Suprapubic skin (tissue), 4 donors: Measurements from ENCODE around the gene STX8. TPM values are rescaled to one million over a fixed set of nuclear protein-coding genes. Genes with fewer than 3 reads are reported as not detected.

ENCODE experiments used
- DNase-seq, 2 donors: peaks; one replicate each; pipeline ENCODE4 v3.0.0-alpha.2; 2019; ENCODE audit warnings: low spot score in 2 of 2
- H3K27ac ChIP-seq: fragments of 200-600 bp; sonication (generic); one replicate; pipeline ENCODE4 v1.5.1; 2019
- H3K27me3 ChIP-seq: fragments of 200-600 bp; sonication (generic); one replicate; pipeline ENCODE4 v1.5.1; 2019
- H3K36me3 ChIP-seq: fragments of 200-600 bp; sonication (generic); one replicate; pipeline ENCODE4 v1.5.1; 2019
- H3K4me1 ChIP-seq: fragments of 200-600 bp; sonication (generic); one replicate; pipeline ENCODE4 v1.5.1; 2019
- H3K4me3 ChIP-seq: fragments of 200-600 bp; sonication (generic); one replicate; pipeline ENCODE4 v1.5.1; 2019; ENCODE audit warnings: mild to moderate bottlenecking
- H3K9me3 ChIP-seq: fragments of 200-600 bp; sonication (generic); one replicate; pipeline ENCODE4 v1.5.1; 2019
- EP300 ChIP-seq: sonication (generic); formaldehyde crosslinking; IDR thresholded peaks from one replicate; pipeline ENCODE4 v1.6.1; 2017; ENCODE audit warnings: antibody characterized with exemption
- POLR2A ChIP-seq, 2 donors: fragments of 450-650 bp; IDR thresholded peaks; one replicate each; pipeline ENCODE4 v1.6.1; 2017; ENCODE audit warnings: antibody characterized with exemption in 2 of 2, mild to moderate bottlenecking in 2 of 2, moderate library complexity in 2 of 2
- POLR2AphosphoS5 ChIP-seq, 3 donors: sonication (generic); formaldehyde crosslinking; IDR thresholded peaks; one replicate each; pipeline ENCODE4 v1.6.1; 2017; ENCODE audit warnings: antibody characterized with exemption in 3 of 3
- WGBS: methylation state at CpG from one replicate; pipeline ENCODE4 v1.1.5; 2018; 5-methylcytosine and 5-hydroxymethylcytosine counted together
- total RNA-seq, 4 donors: library from RNA; depleted of rRNA; stranded (reverse); fragments of >200 nt; gene quantifications; one replicate each; pipeline ENCODE4 v1.1.0, GENCODE V29; 2016
- TF ChIP-seq, protein P1 (sequence below), 2 donors: fragments of 200-600 bp in 1 of 2; fragments of 450-650 bp in 1 of 2; sonication (generic) in 1 of 2; IDR thresholded peaks; one replicate each; pipeline ENCODE4 v1.5.1; 2016 to 2019; ENCODE audit warnings: antibody characterized with exemption in 2 of 2, mild to moderate bottlenecking in 1 of 2, moderate library complexity in 1 of 2

STX8 gene
- total RNA-seq, 4 donors from 2014 or later, result 21.5 to 74.0 (median 38.4) TPM

DNA sequence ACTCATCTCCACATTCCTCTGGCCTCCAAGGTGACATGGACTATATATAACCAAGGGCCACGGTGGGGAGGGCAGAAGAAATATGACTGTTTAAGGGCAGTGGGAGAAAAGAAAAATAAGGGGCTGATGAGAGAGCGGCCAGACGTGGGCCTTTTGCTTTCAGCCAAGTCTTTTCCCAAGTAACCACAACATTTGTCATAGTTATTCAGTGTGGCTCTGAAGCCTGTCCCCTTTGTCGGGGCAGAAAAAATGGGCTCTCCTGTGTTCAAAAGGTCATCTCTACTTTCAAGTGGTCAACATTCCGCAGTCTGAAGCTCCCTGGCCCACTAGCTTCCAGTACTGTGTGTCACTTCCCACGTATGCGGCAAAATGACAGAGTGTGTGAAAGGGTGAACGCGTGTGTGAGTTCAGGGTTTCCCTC, 308.9 kb downstream of the STX8 start:
- no peak overlapping the region for H3K27ac ChIP-seq

DNA sequence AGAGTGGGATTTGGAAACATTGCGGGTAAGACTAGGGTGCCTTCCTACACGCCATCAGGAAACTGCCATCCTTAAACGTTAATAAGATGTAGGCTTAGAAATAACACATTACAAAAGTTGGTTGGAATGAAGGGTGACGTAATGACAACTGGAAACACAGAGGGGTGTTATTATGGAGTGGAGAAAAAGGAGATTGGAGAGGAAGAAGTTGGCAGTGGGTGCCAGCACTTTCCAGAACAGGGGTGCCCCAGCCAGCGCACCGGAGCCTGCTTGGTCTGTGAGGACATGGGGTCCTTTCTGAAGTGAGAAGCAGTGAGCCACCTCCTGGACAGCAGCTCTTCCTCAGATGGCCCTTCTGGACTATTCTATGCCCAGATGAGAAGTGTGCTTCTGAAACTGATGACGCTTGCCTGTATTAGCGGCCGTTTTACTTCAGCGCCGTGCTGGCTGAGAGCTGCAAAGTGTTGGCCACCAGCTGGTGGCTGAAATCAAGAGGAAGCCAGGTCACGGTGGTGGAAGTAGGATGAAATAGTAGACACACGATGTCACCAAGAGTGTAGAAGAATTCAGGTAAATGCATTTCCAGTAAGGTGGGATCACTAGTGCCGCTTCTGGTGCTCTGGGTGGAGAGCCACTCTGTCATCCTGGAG, 309.5 kb downstream of the STX8 start:
- no peak overlapping the region for H3K4me3 ChIP-seq
- H3K36me3 ChIP-seq, result peaks cover 4% of the 10 kb centered on the region
- no peaks in the 10 kb centered on the region for H3K4me1 ChIP-seq
- no peak for DNase-seq
- no peaks in the 10 kb centered on the region for H3K27me3 ChIP-seq
- H3K27ac ChIP-seq, result no peak overlapping the region
- TF ChIP-seq, protein P1, sequence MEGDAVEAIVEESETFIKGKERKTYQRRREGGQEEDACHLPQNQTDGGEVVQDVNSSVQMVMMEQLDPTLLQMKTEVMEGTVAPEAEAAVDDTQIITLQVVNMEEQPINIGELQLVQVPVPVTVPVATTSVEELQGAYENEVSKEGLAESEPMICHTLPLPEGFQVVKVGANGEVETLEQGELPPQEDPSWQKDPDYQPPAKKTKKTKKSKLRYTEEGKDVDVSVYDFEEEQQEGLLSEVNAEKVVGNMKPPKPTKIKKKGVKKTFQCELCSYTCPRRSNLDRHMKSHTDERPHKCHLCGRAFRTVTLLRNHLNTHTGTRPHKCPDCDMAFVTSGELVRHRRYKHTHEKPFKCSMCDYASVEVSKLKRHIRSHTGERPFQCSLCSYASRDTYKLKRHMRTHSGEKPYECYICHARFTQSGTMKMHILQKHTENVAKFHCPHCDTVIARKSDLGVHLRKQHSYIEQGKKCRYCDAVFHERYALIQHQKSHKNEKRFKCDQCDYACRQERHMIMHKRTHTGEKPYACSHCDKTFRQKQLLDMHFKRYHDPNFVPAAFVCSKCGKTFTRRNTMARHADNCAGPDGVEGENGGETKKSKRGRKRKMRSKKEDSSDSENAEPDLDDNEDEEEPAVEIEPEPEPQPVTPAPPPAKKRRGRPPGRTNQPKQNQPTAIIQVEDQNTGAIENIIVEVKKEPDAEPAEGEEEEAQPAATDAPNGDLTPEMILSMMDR (IDR thresholded peaks at IDR 0.05), result no peak
- H3K9me3 ChIP-seq, result no peaks in the 10 kb centered on the region
- 88% methylated on average over 14 of the region's 14 CpGs for WGBS

More for the DNA sequence above, 308.9 kb downstream of the STX8 start:
- 83% methylated on average over 9 of the region's 9 CpGs for WGBS
- DNase-seq, result no peak
- Histone ChIP-seq H3K4me1 (no peaks in the 10 kb centered on the region), H3K4me3 (no peak overlapping the region), H3K27me3 (no peaks in the 10 kb centered on the region), H3K9me3 (no peaks in the 10 kb centered on the region), H3K36me3 (peaks cover 4% of the 10 kb centered on the region)
- TF ChIP-seq POLR2AphosphoS5 (IDR thresholded peaks at IDR 0.05), result no peak
- TF ChIP-seq, protein P1 (IDR thresholded peaks at IDR 0.05), result no peak
- no peak for TF ChIP-seq EP300
- no peak for TF ChIP-seq POLR2A (IDR thresholded peaks at IDR 0.05)

DNA sequence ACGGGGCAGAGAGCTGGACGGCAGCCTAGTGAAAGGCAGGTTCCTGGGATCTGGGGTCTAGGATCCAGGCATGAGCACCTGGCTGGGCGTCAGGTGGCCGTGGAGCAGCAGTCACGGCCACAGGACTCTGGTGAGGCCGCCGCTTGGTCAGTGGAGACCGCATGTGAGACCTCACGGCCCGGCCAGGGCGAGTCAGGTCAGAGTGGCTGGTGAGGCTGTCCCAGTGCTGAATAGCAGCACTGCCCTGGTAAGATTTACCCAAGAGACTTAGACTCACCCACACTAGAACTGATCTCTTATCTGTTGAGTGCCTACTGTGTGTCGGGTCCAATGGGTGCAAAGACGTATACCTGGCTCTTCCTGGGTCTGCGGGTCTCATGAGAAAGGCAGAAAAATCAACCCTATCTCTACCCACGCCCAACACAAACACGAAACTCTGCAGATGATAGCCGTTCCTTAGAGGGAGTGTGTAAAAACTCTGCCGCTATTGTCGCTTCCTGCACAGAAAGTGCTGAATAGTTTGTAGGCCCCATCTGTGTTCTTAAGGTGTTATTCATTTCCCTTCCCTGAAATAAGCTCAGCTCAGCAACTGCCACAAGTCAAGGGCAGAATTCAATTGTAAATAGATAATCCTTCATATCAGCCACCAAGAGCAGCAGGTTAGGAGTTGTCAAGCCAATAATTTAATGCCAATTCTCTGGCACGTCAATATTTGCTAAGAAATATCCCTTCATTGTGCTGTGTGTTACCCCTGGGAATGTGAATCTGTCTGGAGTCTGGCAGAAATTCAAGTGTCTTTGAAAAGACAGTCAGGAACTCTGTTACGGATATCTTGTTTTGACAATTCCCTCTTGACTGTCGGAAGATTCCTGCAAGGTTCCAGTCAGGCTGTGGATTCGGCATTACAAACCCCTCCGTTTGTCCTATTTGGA, 314.3 kb downstream of the STX8 start:
- H3K27ac ChIP-seq, result no peak overlapping the region
- 84% methylated on average over 24 of the region's 24 CpGs for whole genome bisulfite sequencing
- DNase-seq, result no peak
- peaks cover 14% of the 10 kb centered on the region for H3K4me1 ChIP-seq
- TF ChIP-seq POLR2A (IDR thresholded peaks at IDR 0.05), result no peak
- TF ChIP-seq, protein P1 (IDR thresholded peaks at IDR 0.05), result no peak
- no peak for TF ChIP-seq POLR2AphosphoS5 (IDR thresholded peaks at IDR 0.05)
- TF ChIP-seq EP300, result no peak
- no peaks in the 10 kb centered on the region for H3K27me3 ChIP-seq
- H3K9me3 ChIP-seq, result no peaks in the 10 kb centered on the region
- no peak overlapping the region for H3K4me3 ChIP-seq
- H3K36me3 ChIP-seq, result peaks cover 4% of the 10 kb centered on the region

DNA sequence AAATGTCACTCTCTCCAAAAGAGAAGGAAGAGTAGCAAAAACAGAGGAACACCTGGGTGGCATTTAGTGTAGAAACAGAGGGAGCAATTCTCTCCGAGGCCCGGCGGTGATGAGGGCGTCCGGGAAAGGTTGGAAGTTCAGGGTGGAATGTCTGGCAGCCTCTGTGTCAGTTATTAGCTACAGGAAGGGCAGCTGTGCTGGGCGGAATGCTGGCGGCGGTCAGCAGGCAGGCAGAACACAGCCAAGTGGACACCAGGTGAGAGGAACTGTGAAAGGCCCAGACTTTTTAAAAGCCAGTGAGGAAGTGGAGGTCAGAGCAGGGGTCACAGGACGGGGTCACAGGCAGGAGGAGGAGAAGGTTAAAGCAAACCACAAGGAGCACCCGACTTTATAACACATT, 316.2 kb downstream of the STX8 start:
- peaks cover 4% of the 10 kb centered on the region for H3K36me3 ChIP-seq
- WGBS, result 72% methylated on average over 10 of the region's 10 CpGs
- DNase-seq, result no peak
- H3K9me3 ChIP-seq, result no peaks in the 10 kb centered on the region
- H3K27me3 ChIP-seq, result no peaks in the 10 kb centered on the region
- peaks cover 19% of the 10 kb centered on the region for H3K4me1 ChIP-seq
- TF ChIP-seq EP300, result no peak
- TF ChIP-seq POLR2AphosphoS5 (IDR thresholded peaks at IDR 0.05), result no peak
- TF ChIP-seq, protein P1 (IDR thresholded peaks at IDR 0.05), result no peak
- no peak for TF ChIP-seq POLR2A (IDR thresholded peaks at IDR 0.05)
- H3K27ac ChIP-seq, result no peak overlapping the region
- H3K4me3 ChIP-seq, result no peak overlapping the region
